A172 (cell line): ENCODE data around the gene CTBP2. TPM values are rescaled to one million over a fixed set of nuclear protein-coding genes. Genes with fewer than 3 reads are reported as not detected.

Experiments
- DNase-seq: peaks from one replicate; pipeline ENCODE4 v3.0.0-alpha.2; 2015; ENCODE audit warnings: low spot score
- total RNA-seq: library from RNA; depleted of rRNA; stranded (reverse); fragments of >200 nt; shearing (Covaris generic); gene quantifications from 2 replicates; pipeline ENCODE4 v1.2.3, GENCODE V29; 2014

Gene CTBP2
- total RNA-seq, 1 experiment from 2014 or later = 35.5 TPM

DNA sequence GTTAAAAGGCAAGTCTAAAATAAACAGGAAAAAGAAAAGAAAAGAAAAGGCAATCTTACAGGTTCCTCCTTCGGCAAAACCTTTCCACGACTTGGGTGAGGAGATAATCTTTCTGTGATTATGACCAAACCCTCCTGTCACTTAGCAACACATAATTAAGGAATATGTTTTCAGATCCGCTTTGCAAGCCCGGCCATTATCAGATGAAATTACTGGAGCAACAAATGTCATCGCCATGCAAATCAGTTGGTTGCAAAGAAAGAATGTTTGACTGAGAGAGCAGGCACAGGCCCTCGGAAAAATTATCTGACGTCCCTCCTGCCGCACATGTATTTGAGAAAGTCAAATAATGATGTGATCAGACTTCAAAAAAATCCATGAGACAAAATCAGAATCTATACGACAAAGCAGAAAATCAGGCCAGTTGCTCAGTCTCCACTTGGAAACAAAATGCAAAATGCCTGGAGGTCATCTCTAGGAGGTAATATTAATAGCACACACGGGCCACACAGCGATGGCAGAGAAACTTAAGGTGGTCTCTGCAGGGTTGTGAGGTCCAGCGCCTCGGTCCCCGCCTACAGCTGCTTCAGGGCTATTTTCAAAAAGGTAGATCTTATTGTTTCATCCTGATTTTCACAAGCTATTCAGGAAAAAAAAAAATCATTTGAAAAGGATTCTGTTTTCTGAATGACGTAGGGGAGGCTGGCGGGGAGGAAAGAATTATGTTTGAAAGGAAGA is 135.7 kb downstream of the CTBP2 start:
- no peak for DNase-seq

DNA sequence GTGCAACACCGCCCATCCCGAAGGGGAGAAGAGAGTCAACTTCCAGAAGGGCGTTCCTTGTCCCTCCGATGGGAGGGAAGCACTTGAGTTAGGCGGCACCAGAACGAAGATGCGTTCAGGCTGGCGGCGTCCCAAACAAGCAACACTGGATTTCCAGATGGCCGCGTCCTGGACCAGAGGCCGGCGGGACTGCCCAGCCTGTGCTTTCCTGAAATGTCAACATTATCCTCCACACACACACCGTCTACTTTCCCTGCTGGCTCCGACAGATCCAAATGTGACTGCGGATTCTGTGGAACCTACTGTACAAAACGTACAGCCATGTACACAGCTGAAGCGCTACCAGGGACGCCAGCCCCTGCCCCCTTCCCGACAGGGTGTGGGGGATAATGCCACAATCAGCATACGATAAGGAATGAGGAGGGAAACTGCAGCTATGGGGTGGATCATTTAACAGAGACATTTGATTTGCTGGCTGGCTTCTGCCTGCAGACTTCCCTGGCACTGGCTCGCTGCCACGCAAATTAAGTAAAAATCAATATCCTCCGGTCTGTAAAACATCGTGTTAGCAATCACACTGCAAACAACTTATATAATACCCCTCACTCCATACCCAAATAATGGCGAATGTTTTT is 136.4 kb downstream of the CTBP2 start:
- DNase-seq = no peak

DNA sequence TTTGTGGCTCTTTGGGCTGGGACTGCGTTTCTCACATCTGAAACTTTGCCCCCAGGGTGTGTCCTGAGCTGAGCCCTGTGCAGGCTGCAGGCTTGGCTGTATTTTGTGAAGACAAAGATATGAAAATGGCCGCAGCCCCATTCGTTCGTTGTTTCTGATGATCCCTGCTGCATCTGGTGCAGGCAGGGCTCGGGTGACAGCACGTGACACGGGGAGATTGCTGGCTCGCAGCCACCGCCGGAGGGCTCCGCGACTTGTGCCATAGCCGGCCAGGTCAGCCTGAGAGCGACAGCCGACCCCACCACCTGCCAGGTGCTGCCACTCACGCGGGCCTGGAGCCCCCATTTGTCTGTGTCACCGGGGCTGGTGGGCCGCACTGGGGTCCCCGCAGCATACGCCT is 137.1 kb downstream of the CTBP2 start:
- no peak for DNase-seq

DNA sequence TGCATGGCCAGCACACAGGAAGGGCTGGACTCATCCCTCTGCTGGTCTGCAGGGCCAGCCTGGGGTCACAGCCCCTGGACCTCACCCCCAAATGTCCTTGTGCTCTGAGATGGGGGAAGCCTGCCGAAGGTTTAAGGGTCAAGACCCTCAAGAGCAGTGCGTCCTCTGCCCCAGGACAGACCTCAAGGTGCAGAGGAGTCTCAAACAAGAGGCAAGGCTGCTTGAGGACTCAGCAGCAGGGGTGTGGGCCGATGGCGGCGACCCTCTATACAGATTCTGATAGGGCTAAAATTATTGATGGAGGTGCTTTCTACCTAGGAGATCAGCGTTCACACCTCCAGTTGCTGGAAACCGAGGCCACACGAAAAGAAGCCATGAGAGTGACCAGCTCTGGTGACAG is 137.7 kb downstream of the CTBP2 start:
- no peak for DNase-seq

DNA sequence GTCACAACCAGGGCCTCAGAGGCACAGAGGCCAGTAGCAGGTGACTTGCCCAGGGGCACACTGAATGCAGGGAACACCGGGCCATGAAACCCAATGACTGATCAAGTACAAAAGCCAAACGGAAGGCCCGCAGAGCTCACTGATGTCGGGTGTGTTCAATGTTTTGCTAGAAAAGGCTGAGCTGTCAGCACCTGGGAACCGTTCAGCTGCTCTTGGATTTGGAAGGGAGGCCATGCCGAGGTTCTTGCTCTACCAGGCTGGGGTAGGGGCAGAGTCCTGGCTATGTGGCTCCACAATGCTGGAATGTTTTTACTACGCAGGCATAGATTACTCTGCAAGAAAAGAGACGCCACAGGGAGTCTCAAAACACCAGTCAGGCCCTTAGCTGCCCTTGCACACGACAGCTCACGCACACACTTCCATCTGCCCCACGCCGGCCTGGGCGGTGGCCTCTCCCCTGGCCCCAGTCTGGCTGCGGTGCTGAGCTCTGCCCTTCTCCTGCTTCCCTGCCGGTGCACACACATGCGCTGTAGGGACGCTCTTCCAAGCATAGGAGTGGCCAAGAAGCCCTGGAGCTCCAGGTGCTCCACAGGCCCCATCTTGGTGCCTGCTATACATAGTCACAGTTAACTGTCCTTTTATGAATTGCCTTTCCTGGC is 138.5 kb downstream of the CTBP2 start:
- no peak for DNase-seq

DNA sequence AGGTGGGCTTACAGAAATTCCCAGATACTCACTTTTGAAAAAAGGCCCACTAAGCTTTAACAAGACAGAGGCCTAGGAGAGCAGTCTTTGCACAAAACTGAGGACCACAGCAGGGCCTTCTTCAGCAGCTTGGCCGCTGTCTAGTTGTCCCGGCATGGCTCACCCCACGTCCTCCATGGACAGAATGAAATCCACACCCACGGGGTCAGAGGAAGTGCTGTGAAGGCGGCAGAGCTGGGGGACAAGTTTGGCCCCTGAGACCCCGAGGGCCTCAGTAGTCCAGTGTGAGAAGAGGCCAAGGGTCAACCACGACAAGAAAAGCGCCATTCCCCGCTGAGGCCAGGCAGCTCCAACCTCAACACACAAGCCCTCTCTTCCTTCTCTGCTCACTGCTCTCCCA is 139.5 kb downstream of the CTBP2 start:
- DNase-seq = no peak

DNA sequence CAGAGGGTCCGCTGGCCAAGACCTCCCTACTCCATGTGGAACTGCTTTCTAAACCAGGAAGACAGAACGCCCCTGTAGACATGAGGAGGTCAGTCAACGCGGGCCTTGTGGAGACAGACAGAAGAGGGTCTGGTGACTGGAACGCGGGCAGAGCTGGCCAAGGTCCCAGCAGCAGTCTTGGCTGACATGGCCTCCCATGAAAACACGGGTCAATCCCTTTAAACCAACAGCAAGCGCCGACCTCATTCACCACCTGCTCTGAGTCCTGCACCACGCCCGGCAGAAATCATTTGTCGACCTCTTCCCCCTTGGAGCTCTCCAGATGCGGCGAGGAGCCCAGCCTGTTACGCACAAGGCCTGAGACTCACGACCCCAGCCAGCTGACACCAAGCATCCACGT is 140.0 kb downstream of the CTBP2 start:
- DNase-seq = no peak

DNA sequence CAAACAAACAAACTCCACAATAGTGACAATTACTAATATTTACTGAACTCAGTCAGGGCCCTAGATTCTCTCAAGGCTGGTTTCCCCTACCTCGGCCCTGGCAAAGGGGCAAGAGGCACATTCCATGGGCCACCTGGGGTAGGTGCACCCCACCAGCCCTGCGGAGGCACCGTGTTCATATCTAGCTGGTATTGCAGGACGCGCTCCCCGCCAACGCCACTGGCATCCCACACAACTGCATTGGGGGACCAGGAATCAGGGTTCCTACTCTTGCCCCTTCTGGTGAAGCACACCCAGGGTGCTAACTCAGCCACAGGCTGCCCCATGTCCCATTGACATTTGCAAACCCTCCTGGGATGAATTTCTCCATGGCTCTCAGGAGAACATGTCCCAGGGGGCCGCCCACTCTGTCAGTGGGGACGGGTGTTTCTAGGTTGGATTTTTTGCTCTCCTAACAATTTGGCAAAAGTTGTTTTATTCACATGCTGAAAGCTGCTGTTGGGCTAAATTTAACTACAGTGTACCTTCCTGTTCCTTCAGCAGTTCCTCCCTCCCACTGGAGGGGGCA is 141.7 kb downstream of the CTBP2 start:
- no peak for DNase-seq

DNA sequence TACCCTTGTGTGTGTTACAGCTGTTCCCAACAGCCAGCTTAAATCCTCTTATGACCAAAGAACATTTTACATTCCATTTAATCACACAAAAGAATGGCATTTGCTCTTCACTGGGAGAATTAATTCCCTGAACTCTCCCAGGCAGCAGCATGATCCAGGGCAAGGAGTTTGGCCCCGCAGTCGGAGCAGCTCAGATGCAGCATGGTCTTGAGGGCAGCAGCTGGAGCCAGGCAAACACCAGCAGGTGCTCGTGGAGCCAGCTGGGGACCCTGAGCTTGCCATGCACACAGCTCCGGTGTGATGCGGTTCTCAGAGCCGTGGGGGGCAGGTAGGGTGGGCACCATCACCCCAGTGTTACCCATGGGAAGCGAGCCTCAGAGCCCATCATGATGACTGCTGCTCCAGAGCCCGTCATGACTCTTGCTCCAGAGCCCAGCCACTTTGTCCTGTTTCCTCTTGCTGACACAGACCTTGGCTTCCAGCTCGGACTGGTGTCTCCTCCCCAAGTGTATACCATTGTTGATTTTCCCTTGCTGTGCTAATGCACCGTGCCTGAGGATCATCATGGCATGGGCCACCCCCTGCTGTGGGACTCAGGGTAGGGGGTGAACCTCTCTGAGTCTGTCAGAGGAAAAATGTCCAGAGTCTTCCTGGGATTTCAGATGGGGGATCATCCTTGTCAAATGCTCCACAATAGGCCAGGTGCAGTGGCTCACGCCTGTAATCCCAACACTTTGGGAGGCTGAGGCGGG is 142.6 kb downstream of the CTBP2 start:
- DNase-seq = no peak

DNA sequence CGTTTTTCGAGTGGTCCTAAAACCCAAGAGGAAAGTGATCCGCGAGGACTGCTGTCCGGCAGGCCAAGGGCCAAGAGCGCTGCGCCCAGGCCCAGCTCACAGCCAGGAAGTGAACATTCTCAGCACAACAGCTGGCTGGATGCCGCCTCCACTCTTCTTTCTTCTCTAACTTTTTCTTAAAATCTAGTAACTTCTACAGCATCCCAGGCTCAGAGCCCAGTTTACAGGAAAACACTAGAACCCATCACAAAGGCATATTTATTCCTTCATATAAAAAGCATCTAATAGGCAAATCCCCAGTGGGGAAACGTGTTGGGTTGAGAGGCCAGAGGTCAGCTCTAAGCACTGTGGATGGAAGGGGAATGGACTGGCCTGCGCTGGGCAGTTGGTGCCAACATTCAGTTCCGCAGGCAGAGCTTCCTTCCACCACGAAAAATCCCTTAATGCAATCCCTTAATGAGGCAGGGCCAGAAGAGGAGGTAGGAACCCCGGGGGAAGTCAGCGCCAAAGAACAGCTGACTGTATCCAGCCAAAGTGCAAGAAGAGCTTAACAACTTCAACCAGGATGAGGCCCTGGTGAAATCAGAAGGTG is 143.7 kb downstream of the CTBP2 start:
- DNase-seq = no peak

DNA sequence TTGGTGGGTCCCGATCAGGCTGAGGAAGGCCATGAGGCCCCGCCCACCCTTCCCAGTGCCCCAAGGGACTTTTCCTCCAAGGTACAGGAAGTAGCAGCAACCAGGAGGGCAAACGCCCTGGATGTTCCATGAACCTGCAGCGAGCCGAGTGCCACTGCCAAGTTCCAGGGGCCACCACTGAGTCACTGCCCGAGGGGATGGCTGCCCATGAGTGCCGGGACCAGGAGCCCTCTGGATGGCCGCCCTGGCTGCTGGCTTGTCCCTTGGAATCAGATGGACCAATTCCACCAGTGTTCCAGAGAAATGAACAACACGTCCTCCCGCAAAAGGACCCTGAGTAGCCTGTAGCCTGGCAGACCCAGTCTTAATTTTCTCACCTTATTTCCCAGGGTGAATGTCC is 144.2 kb downstream of the CTBP2 start:
- no peak for DNase-seq

DNA sequence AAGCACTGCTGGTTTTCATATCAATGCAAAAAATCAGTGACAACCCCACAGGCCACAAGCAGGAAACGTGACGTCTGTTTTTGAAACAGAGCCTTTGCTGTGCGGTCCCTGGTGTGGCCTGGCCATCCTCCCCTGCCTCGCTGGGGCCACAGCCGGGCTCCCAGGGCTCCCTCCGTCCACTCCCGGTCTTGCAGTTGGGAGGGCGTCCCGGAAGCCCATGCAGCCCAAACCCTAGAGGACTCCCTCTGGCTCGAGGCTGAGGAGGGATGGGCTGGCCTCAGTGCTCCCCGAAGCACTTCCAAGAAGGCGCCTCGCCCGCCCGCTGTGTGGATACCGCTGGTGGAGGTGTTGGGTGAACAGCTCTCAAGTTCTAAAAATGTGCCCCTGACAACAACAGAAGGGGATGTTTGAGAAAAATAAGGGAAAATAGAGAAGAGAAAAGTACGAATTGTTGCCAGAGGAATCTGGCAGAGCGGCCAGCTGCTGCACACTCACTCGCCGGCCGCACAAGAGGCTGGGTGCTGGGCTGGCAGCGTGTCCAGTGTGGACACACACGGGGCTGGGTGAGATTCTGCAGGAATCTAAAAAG is 144.9 kb downstream of the CTBP2 start:
- no peak for DNase-seq

DNA sequence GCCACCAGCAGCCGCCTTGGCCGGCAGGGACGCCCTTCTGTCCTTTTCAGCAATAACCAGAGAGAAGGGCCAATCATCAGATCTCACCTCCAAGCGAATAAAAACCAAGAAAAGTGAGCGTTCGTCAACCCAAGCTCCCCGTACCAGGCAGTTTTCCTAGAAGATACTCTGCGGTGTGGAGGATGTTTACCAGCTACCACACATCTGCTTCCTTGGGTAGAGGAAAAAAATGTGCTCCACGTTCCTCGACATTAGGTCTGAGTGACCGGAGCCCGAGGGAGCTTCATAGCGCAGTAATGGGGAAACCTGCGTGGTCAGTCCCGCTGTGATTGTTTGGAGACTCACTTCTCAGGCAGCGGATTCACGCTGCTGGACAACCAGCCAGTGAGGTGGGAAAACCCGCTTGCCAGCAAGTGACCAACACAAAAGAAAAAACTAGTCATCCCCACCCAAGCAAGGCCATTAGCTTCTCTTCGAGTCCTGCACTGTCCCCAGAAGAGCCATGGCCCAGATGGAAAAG is 145.5 kb downstream of the CTBP2 start:
- no peak for DNase-seq

DNA sequence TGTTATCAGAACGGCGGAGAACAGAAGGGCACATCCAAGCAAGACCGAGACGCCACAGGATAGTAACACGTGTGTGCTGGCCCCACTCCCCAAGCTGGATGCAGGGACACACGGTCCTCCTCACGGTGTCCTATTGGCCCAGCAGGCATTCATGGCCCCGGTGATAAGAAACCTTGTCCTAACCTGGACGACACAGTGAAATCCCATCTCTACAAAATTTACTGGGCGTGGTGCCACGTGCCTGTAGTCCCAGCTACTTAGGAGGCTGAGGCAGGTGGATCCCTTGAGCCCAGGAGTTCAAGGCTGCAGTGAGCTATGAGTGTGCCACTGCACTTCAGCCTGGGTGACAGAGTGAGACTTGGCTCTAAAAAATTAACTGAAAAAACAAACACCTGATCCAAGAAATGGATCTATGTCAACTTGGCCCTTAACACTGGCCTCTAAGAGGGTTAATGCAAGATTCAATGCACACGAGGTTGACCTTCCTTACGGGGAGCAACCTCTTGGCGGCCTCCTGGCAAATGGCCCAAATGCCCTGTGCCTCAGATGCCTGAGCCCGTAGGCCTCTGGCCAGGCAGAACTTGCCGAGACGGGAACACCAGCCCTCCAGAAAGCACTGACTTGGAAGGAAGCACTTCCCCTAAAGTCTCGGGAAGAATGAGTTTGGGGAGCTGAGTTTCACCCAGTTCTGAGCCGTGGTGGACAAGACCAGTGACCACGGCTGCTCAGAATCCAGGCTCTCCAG is 146.1 kb downstream of the CTBP2 start:
- DNase-seq = no peak

DNA sequence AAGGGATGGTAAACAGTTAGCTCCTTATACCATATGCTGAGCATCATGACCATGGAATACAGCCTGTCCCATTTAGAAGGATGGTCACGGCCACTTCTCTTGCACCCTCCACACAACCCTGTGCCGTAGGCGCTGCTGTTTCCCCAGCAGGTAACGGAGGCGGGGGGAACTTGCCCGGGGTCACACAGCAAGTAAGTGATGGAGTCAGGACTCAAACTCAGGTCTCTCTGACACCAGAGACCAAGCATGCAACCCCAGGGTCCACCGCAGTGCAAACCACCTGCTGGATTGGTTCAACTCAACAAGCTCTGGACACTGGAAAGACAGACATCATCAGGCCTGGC is 146.9 kb downstream of the CTBP2 start:
- no peak for DNase-seq

DNA sequence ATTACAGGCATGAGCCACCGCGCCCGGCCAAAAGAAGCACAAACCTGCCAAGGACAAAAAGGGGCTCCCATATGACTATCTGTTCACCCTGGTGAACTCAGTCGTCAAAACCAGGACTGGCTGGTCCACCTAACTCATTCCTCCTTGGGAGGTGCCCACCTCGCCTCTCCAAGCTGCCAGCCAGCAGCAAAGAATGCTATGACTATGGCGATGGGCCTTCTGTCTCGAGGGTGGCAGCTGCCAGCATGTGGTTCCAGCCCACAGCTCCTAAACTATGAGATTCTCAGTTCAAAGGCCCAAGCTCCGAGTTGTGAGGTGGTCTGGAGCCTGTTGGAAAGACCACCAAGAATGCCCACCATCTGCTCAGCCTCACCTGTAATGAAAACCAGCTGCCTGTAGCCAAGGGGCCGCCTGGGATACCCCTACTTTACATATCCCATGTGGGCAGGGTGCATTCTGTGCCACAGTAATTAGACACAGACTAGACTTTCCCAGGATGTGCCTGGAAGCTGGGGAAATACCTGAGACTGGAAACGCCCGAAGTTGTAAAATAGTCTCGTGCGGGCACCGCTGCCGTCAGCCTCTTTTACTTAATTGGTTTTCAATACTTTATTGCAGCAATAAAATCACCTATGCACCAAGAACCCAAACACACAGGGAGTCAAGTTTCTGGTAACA is 147.4 kb downstream of the CTBP2 start:
- DNase-seq = no peak

DNA sequence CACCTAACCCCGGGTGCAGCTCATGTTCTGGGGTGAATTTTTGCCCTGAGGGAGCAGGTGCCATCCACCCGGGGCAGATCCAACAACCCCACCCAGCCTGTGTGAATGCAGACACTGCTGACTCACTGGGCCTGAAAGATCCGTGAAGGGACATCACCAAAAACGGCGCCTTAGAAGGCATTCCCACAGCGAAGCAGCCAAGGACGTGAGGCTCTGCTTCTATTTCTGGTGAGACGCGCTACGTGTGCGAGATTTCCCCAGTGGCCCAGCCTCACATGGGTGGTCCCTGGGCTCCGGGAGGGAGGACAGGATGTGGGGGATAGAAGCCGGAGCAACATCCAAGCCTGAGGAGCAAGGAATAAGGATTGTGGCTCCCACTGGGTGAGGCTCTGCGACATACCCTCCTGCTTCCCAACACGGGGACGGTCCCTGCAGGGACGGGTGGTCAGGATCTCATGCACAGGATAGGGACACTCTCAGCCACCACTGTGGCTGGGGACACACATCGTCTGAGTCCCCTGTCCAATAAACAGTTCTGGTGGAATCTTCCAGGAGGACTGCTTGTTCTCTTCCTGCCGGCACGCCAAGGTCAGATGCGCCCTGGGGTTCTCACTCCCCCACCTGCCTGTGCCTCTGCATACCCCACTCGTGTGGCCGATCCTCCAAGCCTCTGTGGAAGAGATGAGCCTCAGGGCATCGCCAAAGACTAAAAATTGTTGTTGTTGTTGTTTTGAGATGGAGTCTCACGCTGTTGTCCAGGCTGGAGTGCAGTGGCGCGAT is 148.2 kb downstream of the CTBP2 start:
- no peak for DNase-seq

DNA sequence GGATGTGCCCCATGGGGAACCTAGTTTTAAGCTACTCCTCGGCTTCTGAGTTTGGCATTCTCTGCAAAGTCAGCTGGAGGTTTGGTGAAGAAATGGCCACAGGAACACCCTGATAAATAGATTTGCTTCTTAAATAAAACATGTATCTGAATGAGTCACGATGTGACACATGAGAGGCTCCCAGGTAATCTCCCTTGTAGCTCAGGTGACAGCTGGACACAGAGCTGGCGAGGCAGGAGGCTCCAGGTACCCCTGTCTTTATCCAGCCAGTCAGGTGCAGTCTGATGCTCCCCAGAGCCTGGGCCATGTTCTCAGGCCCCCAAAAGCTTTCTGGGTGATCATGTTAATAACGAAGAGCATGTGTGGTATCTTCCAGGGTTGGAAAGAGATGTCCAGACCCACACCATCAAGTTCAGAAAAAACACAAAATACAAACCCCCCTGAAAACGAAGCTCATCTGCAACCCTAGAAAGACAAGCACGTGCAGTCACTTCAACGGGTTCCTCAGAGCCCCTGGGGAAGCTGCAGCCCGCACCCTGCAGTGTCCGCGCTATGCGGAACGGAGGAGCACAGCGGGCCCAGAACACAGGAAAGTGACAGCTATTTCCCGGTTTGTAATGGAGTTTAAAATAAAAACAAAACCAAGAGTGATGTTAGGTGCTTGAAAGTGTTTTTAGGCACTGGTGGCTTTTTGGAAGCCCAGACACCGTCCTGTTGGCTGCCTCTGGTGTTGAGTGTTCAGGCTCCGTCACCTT is 149.0 kb downstream of the CTBP2 start:
- DNase-seq = no peak
